D721Med (cell line): ENCODE data around the gene CISH.

Source experiments
- DNase-seq: peaks from one replicate; pipeline ENCODE4 v3.0.0; 2011; ENCODE audit warnings: low spot score; ENCODE audit not compliant: insufficient read length
- FAIRE-seq: peaks from 2 replicates; lab custom pipeline; 2011; peaks lifted over from hg19 to GRCh38; lab: Jason Lieb, UNC
- CTCF ChIP-seq: IDR thresholded peaks from 2 replicates; pipeline ENCODE4 v1.5.1; 2012; ENCODE audit warnings: mild to moderate bottlenecking, control low read depth; ENCODE audit not compliant: insufficient read depth; ENCODE audit errors: missing control alignments

Gene CISH

DNA sequence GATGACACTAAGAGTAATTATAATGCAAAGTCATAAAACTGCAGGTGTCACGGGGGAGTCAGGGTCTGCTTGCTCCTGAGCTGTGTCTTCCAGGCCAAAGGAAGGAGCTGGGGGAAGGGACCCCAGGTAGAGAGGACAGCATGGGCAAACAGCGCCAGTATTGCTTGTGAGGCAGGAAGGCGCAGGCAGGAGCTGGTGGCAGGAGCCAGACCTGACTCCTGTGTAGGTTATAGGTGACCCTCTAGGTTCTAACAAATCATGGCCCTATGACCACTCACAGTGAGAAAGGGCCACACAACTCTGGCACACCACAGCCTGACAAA is 1.9 kb downstream of the CISH start:
- no peak for TF ChIP-seq CTCF
- DNase-seq: no peak
- no peak for FAIRE-seq

DNA sequence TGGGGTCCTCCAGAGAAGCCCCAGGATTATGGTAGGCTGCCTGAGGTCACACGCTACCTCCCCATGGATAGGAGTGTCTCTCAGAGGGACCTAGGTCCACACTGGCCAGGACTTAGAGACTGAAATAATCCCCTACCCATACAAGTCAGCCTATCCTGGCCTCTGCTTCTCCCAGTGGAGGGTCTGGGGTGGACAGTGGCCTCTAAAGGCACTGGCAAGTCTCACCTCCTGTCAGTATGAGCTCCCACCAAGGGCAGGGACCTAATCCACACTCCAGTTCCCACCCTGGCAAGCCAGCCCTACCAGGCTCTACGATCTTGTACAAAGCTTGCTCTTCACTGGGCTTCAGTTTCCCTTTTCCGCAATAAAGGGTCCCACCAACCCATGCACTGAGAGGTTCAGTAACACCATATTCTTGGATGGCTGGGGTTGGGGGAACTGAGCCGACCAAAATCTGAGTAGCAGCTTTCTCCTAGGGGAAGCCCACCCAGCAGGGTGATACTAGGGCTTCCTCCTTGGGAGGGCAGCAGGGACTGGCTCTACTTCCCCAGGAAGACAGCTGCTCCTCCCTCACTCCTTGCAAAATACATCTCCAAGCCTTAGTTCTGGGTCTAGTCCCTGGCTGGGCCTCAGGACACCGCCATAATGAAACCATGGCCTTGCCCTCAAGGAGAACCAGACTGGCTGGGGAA is 2.4 kb downstream of the CISH start:
- no peak for TF ChIP-seq CTCF
- no peak for DNase-seq
- FAIRE-seq: no peak

GRCh38 chr3:50608278-50608677 is 3.3 kb downstream of the CISH start:
- DNase-seq: no peak
- no peak for TF ChIP-seq CTCF
- no peak for FAIRE-seq

GRCh38 chr3:50607271-50608091 is 4.1 kb downstream of the CISH start:
- DNase-seq (no peak), FAIRE-seq (no peak)
- no peak for TF ChIP-seq CTCF

GRCh38 chr3:50606596-50606995 is 5.0 kb downstream of the CISH start:
- FAIRE-seq (no peak), DNase-seq (no peak)
- TF ChIP-seq CTCF: no peak

DNA sequence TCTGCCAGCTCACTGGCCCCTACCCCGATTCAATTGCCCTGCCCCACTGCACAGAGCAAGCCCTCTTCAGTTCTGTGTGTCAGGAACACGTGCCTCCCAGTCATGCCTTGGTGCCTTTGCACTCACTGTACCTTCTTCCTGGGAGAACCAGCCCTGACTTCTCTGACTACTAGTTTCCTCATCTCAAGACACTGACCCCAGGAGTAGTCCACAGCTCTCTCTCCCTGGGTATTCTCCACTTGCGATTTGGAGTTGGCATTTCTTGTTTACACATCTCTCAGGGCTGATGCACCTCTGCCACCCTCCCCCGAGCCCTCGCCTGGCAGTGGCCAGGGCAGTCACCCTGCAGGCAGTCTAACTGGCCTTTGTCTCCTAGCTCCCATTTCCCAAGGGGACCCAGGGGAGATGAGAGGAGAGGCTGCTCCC is 5.7 kb downstream of the CISH start:
- FAIRE-seq: no peak
- no peak for TF ChIP-seq CTCF
- DNase-seq: no peak
